Stromal cell of bone marrow (primary cell): Measurements from ENCODE around the gene PKD2.
"Not testable (repeated sequence)": the region's sequence is repeated elsewhere in the genome, so short reads cannot be mapped to it uniquely, and the experiment has no call there.

Experiments
- DNase-seq: peaks from one replicate; pipeline ENCODE4 v3.0.0-alpha.2; 2012; ENCODE audit warnings: low read depth

PKD2 gene

GRCh38 chr4:88115587-88115986 lies 108.2 kb downstream of the PKD2 start:
- no peak for DNase-seq

- no peak for DNase-seq
Measured at GRCh38 chr4:88119943-88120342, 112.5 kb downstream of the PKD2 start.

GRCh38 chr4:88122260-88122659 lies 114.8 kb downstream of the PKD2 start:
- DNase-seq, result not testable (repeated sequence)
